Measurements from ENCODE around the gene IGSF5.

DNA sequence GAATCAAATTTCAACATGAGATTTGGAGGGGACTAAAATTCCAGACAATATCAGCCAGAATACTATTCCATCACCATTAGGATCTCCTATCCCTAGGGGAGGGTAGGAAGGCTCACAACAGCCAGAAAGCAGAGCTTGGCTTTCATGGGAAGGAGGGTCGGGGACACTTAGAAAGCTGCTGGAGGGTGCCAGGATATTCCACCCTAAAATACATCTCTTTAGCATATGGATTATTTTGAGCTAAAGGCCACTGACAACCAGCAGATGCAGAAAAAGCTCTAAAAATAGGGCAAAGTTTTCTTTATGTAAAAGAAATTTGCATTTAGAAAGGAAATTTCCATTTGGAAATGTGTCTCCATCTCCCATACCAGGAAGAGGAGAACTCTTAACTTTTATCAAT is 68.0 kb downstream of the IGSF5 start:
- TF ChIP-seq, protein P1, sequence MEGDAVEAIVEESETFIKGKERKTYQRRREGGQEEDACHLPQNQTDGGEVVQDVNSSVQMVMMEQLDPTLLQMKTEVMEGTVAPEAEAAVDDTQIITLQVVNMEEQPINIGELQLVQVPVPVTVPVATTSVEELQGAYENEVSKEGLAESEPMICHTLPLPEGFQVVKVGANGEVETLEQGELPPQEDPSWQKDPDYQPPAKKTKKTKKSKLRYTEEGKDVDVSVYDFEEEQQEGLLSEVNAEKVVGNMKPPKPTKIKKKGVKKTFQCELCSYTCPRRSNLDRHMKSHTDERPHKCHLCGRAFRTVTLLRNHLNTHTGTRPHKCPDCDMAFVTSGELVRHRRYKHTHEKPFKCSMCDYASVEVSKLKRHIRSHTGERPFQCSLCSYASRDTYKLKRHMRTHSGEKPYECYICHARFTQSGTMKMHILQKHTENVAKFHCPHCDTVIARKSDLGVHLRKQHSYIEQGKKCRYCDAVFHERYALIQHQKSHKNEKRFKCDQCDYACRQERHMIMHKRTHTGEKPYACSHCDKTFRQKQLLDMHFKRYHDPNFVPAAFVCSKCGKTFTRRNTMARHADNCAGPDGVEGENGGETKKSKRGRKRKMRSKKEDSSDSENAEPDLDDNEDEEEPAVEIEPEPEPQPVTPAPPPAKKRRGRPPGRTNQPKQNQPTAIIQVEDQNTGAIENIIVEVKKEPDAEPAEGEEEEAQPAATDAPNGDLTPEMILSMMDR (conservative IDR thresholded peaks at IDR 0.05; ENCODE audit: low read depth, low read length), result no peak
- TF ChIP-seq EZH2phosphoT487 (IDR thresholded peaks at IDR 0.05; ENCODE audit: borderline replicate concordance, low read length) (no peak), EZH2 (IDR thresholded peaks at IDR 0.05; ENCODE audit: low read length, unreplicated experiment) (no peak)
